Globus pallidus (tissue), 1 donor: ENCODE data around the gene SLC9A9.

Experiments
- DNase-seq: peaks from one replicate; pipeline ENCODE4 v3.0.0-alpha.2; 2015; ENCODE audit warnings: low spot score

Gene SLC9A9

DNA sequence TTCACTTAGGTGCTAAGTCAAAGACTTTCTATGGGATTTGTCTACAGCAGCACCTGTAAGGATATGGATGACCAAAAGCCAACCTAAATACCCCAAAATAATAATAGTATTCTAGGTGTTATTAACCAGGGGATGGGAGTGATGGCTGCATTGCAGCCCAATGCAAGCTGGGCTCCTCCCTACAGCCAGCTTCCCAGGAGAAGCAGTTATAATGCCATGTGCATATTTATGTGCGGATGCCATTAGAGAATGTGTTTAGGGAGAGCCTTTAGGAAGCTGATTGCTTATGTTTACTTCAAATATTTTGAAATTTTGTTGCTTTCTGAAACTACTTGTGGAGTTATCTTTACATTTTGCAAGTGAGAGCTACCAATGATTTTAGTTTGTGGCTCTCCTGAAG is 491.4 kb downstream of the SLC9A9 start:
- no peak for DNase-seq

DNA sequence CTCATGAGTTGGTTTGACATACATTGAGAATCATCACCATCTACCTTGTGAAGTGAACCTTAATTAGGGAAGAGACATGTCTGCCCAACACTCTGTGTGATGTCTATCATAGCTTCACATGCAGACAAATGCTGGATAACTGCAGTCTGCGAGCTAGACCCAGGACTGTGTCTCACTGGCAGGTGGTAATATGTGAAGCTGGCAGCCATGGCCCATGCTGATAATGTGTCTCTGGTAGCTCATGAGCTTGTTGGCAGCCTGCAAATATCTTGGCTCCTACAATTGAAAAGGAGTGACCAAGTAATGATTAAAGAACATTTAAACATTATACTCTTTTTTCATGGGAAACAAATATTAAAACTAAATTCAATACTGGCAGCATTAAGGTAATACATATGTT is 493.9 kb downstream of the SLC9A9 start:
- DNase-seq: no peak

- DNase-seq: peak; percentile 20
These were observed 495.3 kb downstream of the SLC9A9 start for GRCh38 chr3:143352850-143353550.

DNA sequence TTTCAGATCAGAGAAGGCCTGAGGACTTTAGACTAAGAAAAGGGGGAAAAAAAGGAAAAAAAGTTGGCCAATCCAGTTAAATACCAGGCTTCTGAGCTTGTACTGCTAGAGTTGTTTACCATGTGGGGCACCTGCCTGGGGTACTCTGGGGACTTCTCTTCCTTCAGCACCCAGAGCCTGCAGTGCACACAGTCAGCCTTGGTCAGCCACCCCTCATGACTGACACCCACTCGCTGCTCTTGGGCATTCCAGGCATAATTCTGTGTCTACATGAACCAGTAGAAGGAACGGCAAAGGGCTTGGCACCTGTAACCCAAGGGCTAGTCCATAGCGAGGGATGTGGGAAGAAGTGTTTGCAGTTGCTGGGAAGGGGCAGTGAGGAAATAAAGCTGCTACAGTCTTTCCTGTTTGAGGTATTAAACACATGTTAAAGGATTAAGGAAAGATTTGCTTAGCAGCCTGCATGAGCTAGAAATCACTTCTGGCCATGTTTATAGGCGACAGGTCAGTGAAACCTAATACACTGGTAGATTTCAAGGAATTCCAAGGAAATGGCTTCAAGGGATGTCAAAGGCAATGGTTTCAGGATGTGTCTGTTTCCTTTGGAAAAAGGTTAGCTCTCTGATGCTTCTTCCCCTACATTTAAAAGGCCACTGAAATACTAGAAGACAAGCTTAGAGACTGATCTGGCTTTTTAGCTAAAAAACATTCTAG is 496.2 kb downstream of the SLC9A9 start:
- DNase-seq: no peak

DNA sequence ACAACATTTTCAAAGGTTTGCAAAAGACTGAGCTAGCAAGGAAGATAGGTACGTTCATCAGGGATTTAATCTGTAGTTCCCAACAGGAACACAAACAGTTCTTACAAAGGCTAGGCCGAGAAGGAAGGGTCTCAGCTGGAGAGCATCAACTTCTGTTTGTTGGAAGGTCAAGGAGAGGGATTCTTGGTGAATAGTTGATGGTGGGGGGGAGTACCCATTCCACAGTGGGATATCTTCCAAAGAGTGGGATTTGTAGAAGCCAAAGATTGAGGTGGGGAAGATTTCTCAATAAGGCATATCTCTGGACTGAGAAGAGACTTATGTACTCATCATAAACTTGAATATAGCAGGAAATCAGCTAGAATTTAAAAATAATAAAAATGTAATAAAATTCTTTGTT is 496.9 kb downstream of the SLC9A9 start:
- no peak for DNase-seq

DNA sequence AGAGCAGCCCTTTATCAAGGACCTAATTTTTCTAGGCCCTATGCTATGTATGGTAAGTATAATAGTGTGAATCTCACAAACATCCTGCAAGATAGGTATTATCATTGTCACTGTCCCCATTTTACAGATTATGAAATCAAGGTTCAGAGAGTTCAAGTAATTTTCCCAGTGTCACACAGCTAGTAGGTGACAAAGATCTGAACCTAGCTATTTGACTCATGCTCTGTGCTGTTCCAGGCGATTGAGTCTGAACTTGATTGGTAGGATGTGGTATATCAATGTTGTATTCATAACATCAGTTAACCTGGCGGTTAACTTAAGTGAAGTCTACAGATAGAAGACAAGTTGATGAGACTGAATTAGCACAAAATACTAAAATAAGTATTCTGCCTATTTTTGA is 498.8 kb downstream of the SLC9A9 start:
- DNase-seq: no peak

DNA sequence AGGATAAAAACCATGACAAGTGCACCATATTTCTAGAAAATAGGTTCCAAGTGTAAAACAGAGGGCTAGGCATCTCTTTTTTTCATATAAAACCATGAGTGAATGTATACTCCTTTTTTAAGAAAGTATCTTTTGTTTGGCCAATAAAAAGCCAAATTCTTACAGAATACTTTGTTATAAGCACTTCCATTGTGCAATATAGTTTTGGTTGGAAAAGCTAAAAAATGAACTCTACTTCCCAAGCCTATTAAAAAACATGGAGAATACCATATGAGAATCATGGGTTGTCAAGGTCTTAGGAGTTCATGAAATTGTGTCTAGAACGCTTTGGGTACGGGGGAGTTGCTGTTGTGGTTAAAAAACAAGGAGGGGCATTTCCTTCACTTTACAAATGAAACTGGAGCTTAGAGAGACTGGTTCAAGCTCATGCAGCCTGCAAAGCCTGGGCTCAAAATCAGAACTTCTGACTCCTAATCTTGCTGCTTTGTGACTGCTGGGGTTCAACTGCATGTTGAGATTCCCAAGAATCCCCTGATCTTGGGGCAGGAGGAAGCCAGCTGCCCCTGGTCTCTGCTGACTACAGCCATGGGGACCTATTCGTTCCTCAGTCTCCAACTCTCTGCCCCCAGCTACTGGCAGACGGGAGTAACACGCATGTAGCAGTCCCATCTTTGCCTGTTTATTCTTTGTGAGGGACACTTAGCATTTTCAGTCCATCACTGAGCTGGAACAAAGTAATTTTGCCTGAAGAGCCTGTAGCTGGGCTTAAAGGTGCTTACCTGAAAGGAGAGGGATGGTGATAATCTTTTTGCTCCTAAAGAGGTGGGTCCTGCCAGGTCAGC is 499.6 kb downstream of the SLC9A9 start:
- no peak for DNase-seq

DNA sequence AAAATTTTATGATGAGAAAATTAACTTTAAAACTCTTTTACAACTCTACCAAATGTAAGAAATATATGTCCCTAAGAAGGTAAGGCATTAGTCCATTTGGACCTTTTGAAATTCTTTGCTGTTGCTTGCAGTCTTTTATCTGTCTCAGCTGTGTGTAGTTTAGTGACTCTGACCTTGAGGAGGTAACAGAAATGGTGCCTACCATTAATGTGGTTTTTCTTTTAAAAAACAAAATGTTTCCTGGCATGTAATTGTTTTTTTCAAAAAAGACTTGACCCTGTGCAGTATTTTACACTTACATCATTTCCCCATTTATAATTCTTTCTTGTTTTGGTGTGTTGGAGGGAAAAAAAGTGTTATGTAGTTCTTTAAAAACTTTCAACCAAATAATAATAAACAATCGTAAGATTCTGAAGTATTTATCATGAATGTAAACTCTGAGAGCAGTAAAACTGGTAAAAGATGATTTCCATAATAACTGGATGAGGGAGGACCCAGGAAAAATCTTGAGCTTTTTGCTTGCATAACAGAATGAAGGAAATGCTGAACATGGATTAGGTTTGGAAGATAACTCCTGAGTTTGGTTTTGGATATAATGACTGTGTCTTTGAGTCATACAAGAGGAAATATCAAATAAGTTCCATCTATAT is 503.6 kb downstream of the SLC9A9 start:
- no peak for DNase-seq

- peak; percentile 61 for DNase-seq
These were observed 504.3 kb downstream of the SLC9A9 start for GRCh38 chr3:143343944-143344343.

GRCh38 chr3:143343031-143343430 is 505.2 kb downstream of the SLC9A9 start:
- no peak for DNase-seq

DNA sequence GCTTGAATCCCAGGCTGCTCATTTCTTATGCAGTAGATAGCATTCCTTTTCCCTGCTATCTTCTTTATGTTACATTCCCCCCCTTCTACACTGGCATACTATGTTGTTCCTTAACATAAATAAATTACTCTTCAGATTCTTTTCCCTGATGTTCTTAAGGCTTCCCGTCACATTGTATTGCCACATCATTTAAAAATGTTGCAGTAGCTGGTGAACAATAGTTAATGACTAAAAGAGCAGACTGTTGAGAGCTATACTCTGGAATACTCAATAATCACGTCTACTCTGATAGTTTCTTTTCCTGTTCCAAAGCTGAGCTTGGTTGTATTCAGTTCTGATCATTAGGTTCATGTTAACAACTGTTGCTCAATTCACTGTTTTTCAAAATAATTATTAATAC is 508.8 kb downstream of the SLC9A9 start:
- DNase-seq: no peak

DNA sequence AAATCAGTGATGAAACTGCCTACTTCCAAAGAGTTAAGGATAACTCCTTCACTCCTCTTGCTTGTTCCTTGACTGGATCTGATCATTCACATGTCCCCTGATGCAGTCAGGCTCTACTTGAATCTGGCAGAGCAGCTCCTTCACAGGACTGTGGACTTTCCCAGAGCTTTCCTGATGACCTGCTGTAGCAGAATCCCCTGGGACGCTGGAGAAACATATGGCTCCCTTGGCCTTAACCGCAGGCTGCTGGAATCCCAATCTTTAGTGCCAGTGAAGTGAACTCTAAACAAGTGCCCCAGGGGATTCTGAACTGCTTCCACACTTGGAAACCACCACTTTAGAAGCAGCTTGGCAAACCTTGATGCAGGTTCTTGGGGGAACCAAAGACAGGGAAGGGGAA is 510.9 kb downstream of the SLC9A9 start:
- no peak for DNase-seq

- DNase-seq: no peak
These were observed 514.0 kb downstream of the SLC9A9 start for GRCh38 chr3:143334231-143334630.

DNA sequence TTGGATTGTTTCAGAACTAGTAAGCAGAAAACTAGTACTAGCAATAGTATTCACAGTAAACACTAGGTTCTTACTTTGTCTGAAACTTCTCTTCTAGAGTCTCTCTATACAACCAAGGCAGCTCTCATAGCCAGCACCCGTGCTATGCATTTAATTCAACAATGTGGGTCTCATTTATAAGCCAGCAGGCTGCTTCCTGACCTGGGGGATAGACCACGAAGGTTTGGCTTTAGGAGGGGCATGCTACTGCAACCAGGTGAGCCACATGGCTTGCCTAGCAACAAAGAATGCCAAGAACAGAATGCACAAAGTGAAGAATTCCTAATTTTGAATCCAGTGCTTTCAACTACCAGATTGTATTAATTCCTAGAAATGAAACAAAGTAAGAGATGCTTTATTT is 514.9 kb downstream of the SLC9A9 start:
- no peak for DNase-seq

DNA sequence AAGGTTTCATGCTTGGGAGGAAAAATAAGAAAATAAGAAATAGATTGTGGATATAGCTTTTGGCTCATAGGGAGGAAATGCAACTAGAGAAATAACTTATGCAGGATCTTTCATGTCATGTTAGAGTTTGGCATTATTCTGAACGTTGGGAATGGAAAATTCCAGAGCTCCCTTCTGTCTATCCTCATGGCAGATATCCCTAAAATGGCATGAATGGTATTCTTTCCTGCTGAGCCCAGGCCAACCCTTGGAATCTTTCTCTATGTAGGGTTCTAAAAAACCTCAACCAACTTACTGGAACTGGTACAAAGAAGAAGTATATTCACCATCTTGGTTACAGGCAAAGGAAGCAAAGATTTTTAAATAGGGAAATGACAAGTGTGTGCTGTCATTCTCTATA is 516.2 kb downstream of the SLC9A9 start:
- no peak for DNase-seq

- peak; percentile 18 for DNase-seq
These were observed 516.9 kb downstream of the SLC9A9 start for GRCh38 chr3:143331350-143331749.

DNA sequence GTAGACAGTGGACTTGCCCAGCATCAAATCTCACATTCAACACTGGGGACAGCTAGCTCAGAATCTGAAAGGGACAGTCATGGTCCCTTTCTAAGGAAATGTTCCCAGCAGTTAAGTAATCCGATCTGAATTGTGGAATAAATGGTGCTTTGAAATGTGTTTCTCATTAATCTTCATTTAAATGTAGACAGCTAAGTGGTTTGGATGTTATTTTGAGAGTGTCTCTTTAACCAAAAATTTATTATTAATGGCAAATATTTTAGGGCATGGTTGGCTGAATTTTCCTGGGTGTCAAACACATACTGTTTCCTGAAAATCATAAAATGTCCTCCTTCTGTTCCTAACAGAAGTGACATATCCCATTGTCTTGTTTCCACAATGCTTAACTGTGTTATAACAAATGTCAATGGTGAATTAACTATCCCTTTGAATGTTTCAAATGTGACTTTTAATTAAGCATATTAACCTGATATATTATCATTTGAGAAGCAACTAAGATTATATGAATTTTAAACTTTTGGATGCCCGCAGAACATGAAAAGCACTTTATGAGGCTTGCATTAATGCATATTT is 517.9 kb downstream of the SLC9A9 start:
- DNase-seq: peak; percentile 41

- peak; percentile 15 for DNase-seq
These were observed 518.6 kb downstream of the SLC9A9 start for GRCh38 chr3:143329567-143330211.

DNA sequence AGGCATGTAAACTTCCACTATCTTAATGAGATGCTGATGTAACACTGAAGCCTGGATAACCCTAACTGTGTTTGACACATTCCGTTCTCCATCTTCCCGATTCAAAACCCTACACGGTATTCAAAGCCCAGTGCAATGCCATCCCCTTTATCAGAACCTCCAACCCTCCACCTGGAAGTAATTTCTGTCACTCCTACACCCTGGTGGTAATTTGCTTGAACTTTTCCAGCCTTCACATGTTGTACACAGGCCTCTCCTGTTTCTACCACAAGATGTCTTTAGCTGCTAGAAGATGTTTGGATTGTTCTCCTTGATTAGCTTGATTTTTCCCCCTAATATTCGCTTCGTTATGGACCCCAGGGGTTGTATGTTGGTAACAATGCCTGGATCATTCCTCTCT is 519.8 kb downstream of the SLC9A9 start:
- DNase-seq: no peak

DNA sequence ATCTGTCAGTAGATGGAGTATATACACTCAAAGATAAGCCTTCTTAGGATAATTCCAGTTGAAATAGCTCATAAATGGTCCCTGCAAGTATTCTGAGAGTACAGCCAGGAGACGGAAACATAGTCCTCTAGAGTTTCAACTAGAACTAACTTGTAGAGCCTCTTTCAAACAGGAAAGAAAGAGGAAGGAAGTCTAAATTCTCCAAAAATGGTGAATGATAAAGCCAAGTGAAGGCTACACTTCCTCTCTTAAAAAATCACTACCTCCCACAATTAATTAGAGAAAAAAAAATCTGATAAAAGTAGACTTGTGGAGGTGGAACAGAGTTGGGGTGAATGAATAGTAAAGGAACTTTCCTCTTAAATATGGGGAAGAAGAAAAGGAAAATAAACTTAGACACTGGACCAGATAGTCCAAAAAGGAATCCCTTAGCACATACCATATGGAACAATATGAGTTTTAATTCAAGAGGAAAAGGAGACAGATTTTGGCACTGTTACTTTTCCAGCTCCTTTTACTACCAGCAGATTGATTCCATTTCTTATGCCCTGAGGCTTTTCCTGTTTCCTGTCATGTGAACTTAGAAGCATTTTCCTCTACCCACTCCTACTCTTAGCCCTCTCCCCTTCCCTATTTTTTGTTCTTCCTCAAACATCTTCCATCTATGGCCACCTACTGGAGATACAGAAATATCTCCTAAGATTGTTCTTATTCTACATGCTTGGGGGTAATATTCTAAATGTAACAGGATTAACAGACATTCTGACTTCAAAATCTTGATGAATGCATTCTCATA is 521.1 kb downstream of the SLC9A9 start:
- DNase-seq: no peak
